NK-92 (cell line): ENCODE results near the gene RABAC1.
"Not testable (repeated sequence)": the region's sequence is repeated elsewhere in the genome, so short reads cannot be mapped to it uniquely, and the experiment has no call there.

Source experiments
- DNase-seq: peaks from one replicate; lab custom pipeline; 2025; ENCODE audit not compliant: unreplicated experiment; lab: John Stamatoyannopoulos, UW

Gene RABAC1

GRCh38 chr19:41959056-41960053, at the start of gene RABAC1:
RABAC1 (minus strand) TSS chr19:41959321; CDS start chr19:41959292, 29 bp downstream.
- DNase-seq: peak; percentile 32

- DNase-seq: no peak
These were observed 47.4 kb upstream of the RABAC1 start for GRCh38 chr19:42006569-42006968.

GRCh38 chr19:42005504-42005903, 46.4 kb upstream of the RABAC1 start:
- DNase-seq: no peak

GRCh38 chr19:42003506-42004294, 44.6 kb upstream of the RABAC1 start:
- DNase-seq: no peak

- no peak for DNase-seq
These were observed 40.7 kb upstream of the RABAC1 start for GRCh38 chr19:41999878-42000208.

GRCh38 chr19:41999071-41999877, 40.2 kb upstream of the RABAC1 start:
- DNase-seq: no peak

- no peak for DNase-seq
These were observed 39.3 kb upstream of the RABAC1 start for GRCh38 chr19:41998246-41999020.

- no peak for DNase-seq
These were observed 38.7 kb upstream of the RABAC1 start for GRCh38 chr19:41997851-41998229.

- no peak for DNase-seq
These were observed 38.2 kb upstream of the RABAC1 start for GRCh38 chr19:41997121-41997850.

GRCh38 chr19:41995959-41996797, 37.1 kb upstream of the RABAC1 start:
- DNase-seq: no peak

- no peak for DNase-seq
These were observed 36.2 kb upstream of the RABAC1 start for GRCh38 chr19:41994994-41995958.

GRCh38 chr19:41994521-41994971, 35.4 kb upstream of the RABAC1 start:
- no peak for DNase-seq

- DNase-seq: no peak
These were observed 34.7 kb upstream of the RABAC1 start, which contains the start of gene ATP1A3 for GRCh38 chr19:41993612-41994483. ATP1A3 (minus strand) TSS chr19:41994230; CDS start chr19:41994076, 154 bp downstream.

- DNase-seq: not testable (repeated sequence)
These were observed 32.9 kb upstream of the RABAC1 start for GRCh38 chr19:41991925-41992569.

GRCh38 chr19:41991025-41991424, 31.9 kb upstream of the RABAC1 start:
- no peak for DNase-seq

- DNase-seq: no peak
These were observed 31.5 kb upstream of the RABAC1 start for GRCh38 chr19:41990615-41991014.
